Endothelial cell of umbilical vein (primary cell): ENCODE results near the gene CYFIP1. TPM values are rescaled to one million over a fixed set of nuclear protein-coding genes. Genes with fewer than 3 reads are reported as not detected.

ENCODE experiments used
- BruUV-seq: library from RNA; stranded (reverse); fragments of 400-500 nt; replicated peaks from 2 replicates; lab custom pipeline; 2021; lab: Mats Ljungman, UMichigan
- CTCF ChIA-PET: fragments of 300-600, 350-600 bp; sonication (Branson Sonifier 250); formaldehyde crosslinking; loops from one replicate; lab custom pipeline; 2021; ENCODE audit warnings: antibody characterized with exemption, inconsistent platforms; lab: Charles Lee
- POLR2A ChIA-PET: fragments of 300-600, 350-600 bp; sonication (Branson Sonifier 250); formaldehyde crosslinking; loops from one replicate; lab custom pipeline; 2021; ENCODE audit warnings: antibody characterized with exemption, inconsistent platforms; lab: Charles Lee
- DNase-seq: peaks from one replicate; pipeline ENCODE4 v3.0.0-alpha.2; 2011; ENCODE audit warnings: low read depth, low spot score
- FAIRE-seq: peaks from 2 replicates; lab custom pipeline; 2011; peaks lifted over from hg19 to GRCh38; lab: Jason Lieb, UNC
- H2AFZ ChIP-seq: 2 replicates; pipeline ENCODE4 v1.6.0; 2012; ENCODE audit warnings: low read depth, low read length, control low read depth, inconsistent platforms
- H3K27ac ChIP-seq: 2 replicates; pipeline ENCODE4 v1.5.1; 2011; ENCODE audit warnings: low read depth, mild to moderate bottlenecking, control low read depth, low read length, moderate library complexity; ENCODE audit not compliant: insufficient read depth
- H3K27me3 ChIP-seq, 2 experiments: 2 replicates each; pipeline versions ENCODE4 v1.6.0 to v1.6.1; 2011; ENCODE audit warnings: low read length in 2 of 2, mixed read lengths in 1 of 2; ENCODE audit not compliant: control insufficient read depth in 2 of 2, insufficient read depth in 2 of 2
- H3K36me3 ChIP-seq, 2 experiments: 2 replicates in 1 of 2; 3 replicates in 1 of 2; pipeline ENCODE4 v1.5.1; 2011; ENCODE audit warnings: low read length in 2 of 2, mild to moderate bottlenecking in 1 of 2, moderate library complexity in 1 of 2; ENCODE audit not compliant: control insufficient read depth in 2 of 2, insufficient read depth in 2 of 2; ENCODE audit errors: extremely low read depth in 1 of 2
- H3K4me1 ChIP-seq: 3 replicates; pipeline ENCODE4 v1.5.1; 2011; ENCODE audit warnings: mild to moderate bottlenecking, low read length; ENCODE audit not compliant: control insufficient read depth, insufficient read depth; ENCODE audit errors: extremely low read depth
- H3K4me2 ChIP-seq: 2 replicates; pipeline ENCODE4 v1.6.1; 2011; ENCODE audit warnings: low read length, control low read depth, mixed read lengths; ENCODE audit not compliant: insufficient read depth
- H3K4me3 ChIP-seq, 3 experiments: fragments of 200-600 bp in 1 of 3; sonication (generic), shearing (Covaris generic) in 1 of 3; replicated peaks in 1 of 3; 2 replicates each; pipeline ENCODE4 v1.5.1; 2011 to 2016; ENCODE audit warnings: control low read depth in 3 of 3, low read length in 3 of 3, mild to moderate bottlenecking in 2 of 3, inconsistent platforms in 1 of 3, low read depth in 1 of 3, moderate library complexity in 1 of 3; ENCODE audit not compliant: insufficient read depth in 1 of 3
- H3K79me2 ChIP-seq: 2 replicates; pipeline ENCODE4 v1.6.0; 2012; ENCODE audit warnings: low read length, inconsistent platforms; ENCODE audit not compliant: control insufficient read depth, insufficient read depth
- H3K9ac ChIP-seq: replicated peaks from 2 replicates; pipeline ENCODE3; 2011; ENCODE audit warnings: low read length, control low read depth; ENCODE audit not compliant: insufficient read depth; ENCODE audit errors: extremely low read depth
- H3K9me1 ChIP-seq: replicated peaks from 3 replicates; pipeline ENCODE4 v1.6.0; 2011; ENCODE audit warnings: mild to moderate bottlenecking, low read length; ENCODE audit not compliant: control insufficient read depth, insufficient read depth; ENCODE audit errors: extremely low read depth
- H3K9me3 ChIP-seq: replicated peaks from 2 replicates; pipeline ENCODE4 v1.5.1; 2012; ENCODE audit warnings: low read length, inconsistent platforms; ENCODE audit not compliant: control insufficient read depth, insufficient read depth
- H4K20me1 ChIP-seq: replicated peaks from 2 replicates; pipeline ENCODE3; 2011; ENCODE audit warnings: mild to moderate bottlenecking, low read length; ENCODE audit not compliant: control insufficient read depth, insufficient read depth; ENCODE audit errors: extremely low read depth
- EZH2 ChIP-seq: IDR thresholded peaks from 2 replicates; pipeline ENCODE4 v1.6.1; 2012; ENCODE audit warnings: borderline replicate concordance, low read depth, mild to moderate bottlenecking, moderate library complexity, low read length, inconsistent platforms; ENCODE audit not compliant: severe bottlenecking
- FOS ChIP-seq: IDR thresholded peaks from 2 replicates; pipeline ENCODE4 v1.6.1; 2011; ENCODE audit warnings: mild to moderate bottlenecking, low read length, moderate library complexity, borderline replicate concordance; ENCODE audit not compliant: insufficient read depth
- GATA2 ChIP-seq: IDR thresholded peaks from 2 replicates; pipeline ENCODE4 v1.7.0; 2011; ENCODE audit warnings: low read depth, mild to moderate bottlenecking, moderate library complexity, mixed read lengths, low read length; ENCODE audit not compliant: insufficient read length, insufficient read depth
- MYC ChIP-seq: IDR thresholded peaks from one replicate; pipeline ENCODE4 v1.6.1; 2011; ENCODE audit warnings: mild to moderate bottlenecking, low read depth, low read length
- POLR2AphosphoS5 ChIP-seq: IDR thresholded peaks from 2 replicates; pipeline ENCODE4 v1.6.1; 2012; ENCODE audit warnings: low read depth, mild to moderate bottlenecking, control low read depth, low read length, moderate library complexity; ENCODE audit not compliant: insufficient read depth
- dilution Hi-C: fragments of 300-500 bp; cut with MboI; formaldehyde crosslinking; loops from one replicate; pipeline ENCODE4 v1.15.0; 2019; ENCODE audit warnings: low sequenced_read_pairs; ENCODE audit not compliant: extremely low pct_ligation_motif_present
- intact Hi-C: fragments of 100-400 bp; cut with micrococcal nuclease; formaldehyde crosslinking; loops from one replicate; pipeline ENCODE4 v1.10.0; 2022
- polyA plus RNA-seq, 4 experiments: library from polyadenylated mRNA; depleted of rRNA in 3 of 4; stranded (reverse) in 3 of 4; unstranded in 1 of 4; fragments of >200 nt; gene quantifications; 2 replicates each; pipeline versions ENCODE4 v1.2.1 to v1.2.3, GENCODE V29; 2011 to 2012; ENCODE audit warnings: missing spikeins in 1 of 4
- total RNA-seq: library from RNA; stranded (reverse); gene quantifications from 2 replicates; pipeline ENCODE4 v1.2.3, GENCODE V29; 2021

Gene CYFIP1
- total and polyA plus RNA-seq, 2 donors (not counting 3 experiments of a cell fraction or from before 2014, with no cell fraction given): 81.4 to 158 TPM

GRCh38 chr15:22887157-22887951 is 92.8 kb downstream of the CYFIP1 start:
- ChIA-PET CTCF (interaction anchor here (1.2 to 1.3 kb wide), 2 partner anchors 93 to 151 kb away, joined by 3 read pairs; partner anchors contain the start of genes CYFIP1 and TUBGCP5), POLR2A (no interaction called here)
- Histone ChIP-seq H3K27ac (peak overlapping the region; percentile 56), H3K9ac (no peak overlapping the region), H3K9me3 (no peaks in the 10 kb centered on the region), H3K4me1 (peaks cover 4% of the 10 kb centered on the region), H3K4me3 (no peak overlapping the region), H2AFZ (no peak overlapping the region), H3K27me3 (no peaks in the 10 kb centered on the region), H3K4me2 (no peak overlapping the region), H4K20me1 (no peaks in the 10 kb centered on the region), H3K9me1 (no peaks in the 10 kb centered on the region), H3K36me3 (peaks cover 8 to 10% of the 10 kb centered on the region in 2 experiments), H3K79me2 (no peaks in the 10 kb centered on the region)
- dilution Hi-C loops: no loop called here
- FAIRE-seq: no peak
- DNase-seq: no peak
- intact Hi-C loops: no loop called here
- no peak for TF ChIP-seq MYC
- no peak for TF ChIP-seq EZH2
- BruUV-seq: no TSS peak

GRCh38 chr15:22885120-22885519 is 95.0 kb downstream of the CYFIP1 start:
- CTCF ChIA-PET: no interaction called here
- no peak overlapping the region for H3K4me3 ChIP-seq
- H3K4me1 ChIP-seq: peaks cover 4% of the 10 kb centered on the region
- H3K9ac ChIP-seq: no peak overlapping the region
- H3K27ac ChIP-seq: no peak overlapping the region
- no TSS peak for BruUV-seq
- no peaks in the 10 kb centered on the region for H3K79me2 ChIP-seq
- no peaks in the 10 kb centered on the region for H3K27me3 ChIP-seq
- H3K9me1 ChIP-seq: no peaks in the 10 kb centered on the region
- peaks cover 11 to 21% of the 10 kb centered on the region in 2 experiments for H3K36me3 ChIP-seq
- TF ChIP-seq MYC: no peak
- no peak for TF ChIP-seq GATA2
- TF ChIP-seq FOS: no peak
- TF ChIP-seq EZH2: no peak
- no peak for TF ChIP-seq POLR2AphosphoS5
- no peak overlapping the region for H2AFZ ChIP-seq
- dilution Hi-C loops (no loop called here), intact Hi-C loops (no loop called here)
- no peaks in the 10 kb centered on the region for H4K20me1 ChIP-seq
- no peaks in the 10 kb centered on the region for H3K9me3 ChIP-seq
- FAIRE-seq: no peak
- no peak for DNase-seq
- H3K4me2 ChIP-seq: no peak overlapping the region
- POLR2A ChIA-PET: no interaction called here
